Regular cardiac myocyte (primary cell): ENCODE data around the gene CELF4. TPM values are rescaled to one million over a fixed set of nuclear protein-coding genes. Genes with fewer than 3 reads are reported as not detected.

Experiments
- total RNA-seq: library from RNA; depleted of rRNA; stranded (reverse); fragments of >200 nt; gene quantifications from 2 replicates; pipeline ENCODE4 v1.2.3, GENCODE V29; 2014

Gene CELF4
- total RNA-seq = under 0.01 TPM in 1 of 2 replicates, not detected in the other

GRCh38 chr18:37565101-37565976 is at the start of gene CELF4:
Gene CELF4 (minus strand): TSS chr18:37565798.

